A549 (cell line): Measurements from ENCODE around the gene KCNF1. TPM values are rescaled to one million over a fixed set of nuclear protein-coding genes. Genes with fewer than 3 reads are reported as not detected.

Source experiments
- ATAC-seq, 2 experiments: fragments of 200-7000 bp in 1 of 2; fragments of >200 bp in 1 of 2; cut with Nextera tagmentation in 1 of 2; cut with Tn5 transposase in 1 of 2; 3 replicates each; pipeline versions ENCODE4 v1.8.0 to v1.9.1; 2018 to 2020; ENCODE audit warnings: mild to moderate bottlenecking in 1 of 2, moderate library complexity in 1 of 2
- CTCF ChIA-PET: fragments of 300-600 bp; sonication (Branson Sonifier 250); formaldehyde crosslinking; extraction: SDS; loops from one replicate; lab custom pipeline; 2021; ENCODE audit warnings: antibody characterized with exemption, inconsistent platforms; lab: Yijun Ruan, JAX
- POLR2A ChIA-PET: fragments of 350-600 bp; formaldehyde crosslinking; extraction: SDS; loops from one replicate; lab custom pipeline; 2021; ENCODE audit warnings: antibody characterized with exemption, inconsistent platforms; lab: Yijun Ruan, JAX
- DNase-seq, 2 experiments: peaks; one replicate each; pipeline versions ENCODE4 v3.0.0 to v3.0.0-alpha.2; 2011 to 2016; ENCODE audit warnings: low read depth in 1 of 2, low spot score in 1 of 2
- FAIRE-seq: peaks from 2 replicates; lab custom pipeline; 2011; peaks lifted over from hg19 to GRCh38; lab: Jason Lieb, UNC
- H3K27ac ChIP-seq, 2 experiments: fragments of >200 bp; sonication (Bioruptor Twin); formaldehyde crosslinking; 3 replicates each; pipeline ENCODE4 v1.5.1; 2016 to 2017
- H3K4me1 ChIP-seq: fragments of >200 bp; sonication (Bioruptor Twin); formaldehyde crosslinking; 3 replicates; pipeline ENCODE4 v1.6.1; 2016
- H3K4me2 ChIP-seq: fragments of >200 bp; sonication (Bioruptor Twin); formaldehyde crosslinking; 3 replicates; pipeline ENCODE4 v1.6.1; 2016
- H3K4me3 ChIP-seq: fragments of >200 bp; sonication (Bioruptor Twin); formaldehyde crosslinking; 3 replicates; pipeline ENCODE4 v1.5.1; 2016
- H3K9me3 ChIP-seq: fragments of >200 bp; sonication (Bioruptor Twin); formaldehyde crosslinking; 3 replicates; pipeline ENCODE4 v1.6.1; 2016
- EP300 ChIP-seq, 2 experiments: fragments of >200 bp; sonication (Bioruptor Twin); formaldehyde crosslinking; IDR thresholded peaks; 2 replicates in 1 of 2; 3 replicates in 1 of 2; pipeline ENCODE4 v1.6.1; 2016 to 2017
- FOSB ChIP-seq: fragments of 250-450 bp; sonication (Bioruptor Pico); IDR thresholded peaks from 2 replicates; pipeline ENCODE4 v1.5.0; 2020; ENCODE audit warnings: mild to moderate bottlenecking, moderate library complexity
- FOXS1 ChIP-seq: fragments of 250-450 bp; sonication (Bioruptor Pico); IDR thresholded peaks from 2 replicates; pipeline ENCODE4 v1.5.0; 2020; ENCODE audit warnings: mild to moderate bottlenecking, moderate library complexity
- HOXB5 ChIP-seq: fragments of 250-450 bp; sonication (Bioruptor Pico); IDR thresholded peaks from 2 replicates; pipeline ENCODE4 v1.5.0; 2020; ENCODE audit warnings: mild to moderate bottlenecking, moderate library complexity
- JUN ChIP-seq, 2 experiments: fragments of >200 bp; sonication (Bioruptor Twin); formaldehyde crosslinking; IDR thresholded peaks; 2 replicates in 1 of 2; 3 replicates in 1 of 2; pipeline ENCODE4 v1.6.1; 2016 to 2017
- MAFK ChIP-seq: fragments of 450-650 bp; IDR thresholded peaks from 2 replicates; pipeline ENCODE4 v1.6.1; 2014; ENCODE audit not compliant: partially characterized antibody
- NR3C1 ChIP-seq: fragments of >200 bp; sonication (Bioruptor Twin); formaldehyde crosslinking; IDR thresholded peaks from 3 replicates; pipeline ENCODE4 v1.6.1; 2017
- PHF8 ChIP-seq: fragments of 200-600 bp; sonication (generic); IDR thresholded peaks from 2 replicates; pipeline ENCODE4 v1.6.1; 2016; ENCODE audit warnings: low read depth, mild to moderate bottlenecking, antibody characterized with exemption, moderate library complexity, borderline replicate concordance
- RAD21 ChIP-seq, 2 experiments: fragments of >200 bp in 1 of 2; sonication (Bioruptor Twin) in 1 of 2; formaldehyde crosslinking in 1 of 2; IDR thresholded peaks in 1 of 2; conservative IDR thresholded peaks in 1 of 2; 2 replicates in 1 of 2; 3 replicates in 1 of 2; pipeline ENCODE4 v1.6.1; 2012 to 2018; ENCODE audit warnings: inconsistent platforms in 1 of 2
- RCOR1 ChIP-seq: fragments of 150-350 bp; IDR thresholded peaks from 2 replicates; pipeline ENCODE4 v1.6.1; 2014; ENCODE audit warnings: antibody characterized with exemption, low read length, low read depth
- RFX5 ChIP-seq: fragments of 450-650 bp; IDR thresholded peaks from 2 replicates; pipeline ENCODE4 v1.7.1; 2014; ENCODE audit warnings: antibody characterized with exemption, mild to moderate bottlenecking, moderate library complexity
- SMC3 ChIP-seq: fragments of >200 bp; sonication (Bioruptor Twin); formaldehyde crosslinking; IDR thresholded peaks from 3 replicates; pipeline ENCODE4 v1.6.1; 2018; ENCODE audit warnings: inconsistent platforms
- TFCP2L1 ChIP-seq: fragments of 250-450 bp; sonication (Bioruptor Pico); IDR thresholded peaks from 2 replicates; pipeline ENCODE4 v1.5.0; 2021; ENCODE audit warnings: mild to moderate bottlenecking
- TP53 ChIP-seq: fragments of 250-450 bp; sonication (Bioruptor Pico); IDR thresholded peaks from 2 replicates; pipeline ENCODE4 v1.5.0; 2021; ENCODE audit warnings: mild to moderate bottlenecking, moderate library complexity
- ZNF302 ChIP-seq: fragments of 250-450 bp; sonication (Bioruptor Pico); IDR thresholded peaks from 2 replicates; pipeline ENCODE4 v1.9.0; 2021; ENCODE audit warnings: inconsistent platforms, mild to moderate bottlenecking, moderate library complexity
- WGBS: methylation state at CpG from one replicate; pipeline ENCODE4 v1.1.6; 2017; ENCODE audit errors: missing lambda C conversion rate; 5-methylcytosine and 5-hydroxymethylcytosine counted together
- polyA plus RNA-seq, 4 experiments: library from polyadenylated mRNA; depleted of rRNA in 3 of 4; stranded (reverse); fragments of >200 nt; fragmentation: RNase III in 1 of 4; extraction: RNeasy Plus Mini Kit Qiagen cat#74134 plus additional on column Dnase treatment in 1 of 4; gene quantifications; 2 replicates in 3 of 4; 3 replicates in 1 of 4; pipeline ENCODE4 v1.2.3, GENCODE V29; 2011 to 2017
- TF ChIP-seq, protein P1 (sequence below): fragments of 200-600 bp; sonication (generic); IDR thresholded peaks from 2 replicates; pipeline ENCODE4 v1.6.1; 2016; ENCODE audit warnings: antibody characterized with exemption, mild to moderate bottlenecking, moderate library complexity
- TF ChIP-seq, protein P2 (sequence below): fragments of >200 bp; sonication (Bioruptor Twin); formaldehyde crosslinking; IDR thresholded peaks from 3 replicates; pipeline ENCODE4 v1.5.1; 2016

The KCNF1 gene
- polyA plus RNA-seq, 2 of the 4 experiments (the other 2 are of a cell fraction) = 3.7 to 4.4 TPM

DNA sequence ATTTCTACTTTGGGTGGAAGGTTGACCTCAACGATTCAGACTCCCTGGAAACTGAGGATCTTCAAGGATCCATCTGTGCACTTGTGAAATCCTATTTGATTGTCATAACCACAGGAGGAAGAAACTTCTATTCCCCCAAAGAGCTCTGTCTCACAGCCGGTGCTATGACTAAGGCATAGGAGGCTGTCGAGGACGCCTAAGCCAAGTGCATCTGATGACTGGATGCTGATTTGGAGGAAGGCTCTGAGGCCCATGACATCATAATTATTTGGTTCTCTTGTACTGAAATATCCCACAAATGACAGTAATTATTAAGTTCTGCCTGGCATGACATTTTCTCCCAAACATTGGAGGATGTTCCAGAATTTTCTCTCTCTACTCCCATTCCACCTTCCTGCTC lies 13.8 kb upstream of the KCNF1 start (continued):
- TF ChIP-seq, protein P1, sequence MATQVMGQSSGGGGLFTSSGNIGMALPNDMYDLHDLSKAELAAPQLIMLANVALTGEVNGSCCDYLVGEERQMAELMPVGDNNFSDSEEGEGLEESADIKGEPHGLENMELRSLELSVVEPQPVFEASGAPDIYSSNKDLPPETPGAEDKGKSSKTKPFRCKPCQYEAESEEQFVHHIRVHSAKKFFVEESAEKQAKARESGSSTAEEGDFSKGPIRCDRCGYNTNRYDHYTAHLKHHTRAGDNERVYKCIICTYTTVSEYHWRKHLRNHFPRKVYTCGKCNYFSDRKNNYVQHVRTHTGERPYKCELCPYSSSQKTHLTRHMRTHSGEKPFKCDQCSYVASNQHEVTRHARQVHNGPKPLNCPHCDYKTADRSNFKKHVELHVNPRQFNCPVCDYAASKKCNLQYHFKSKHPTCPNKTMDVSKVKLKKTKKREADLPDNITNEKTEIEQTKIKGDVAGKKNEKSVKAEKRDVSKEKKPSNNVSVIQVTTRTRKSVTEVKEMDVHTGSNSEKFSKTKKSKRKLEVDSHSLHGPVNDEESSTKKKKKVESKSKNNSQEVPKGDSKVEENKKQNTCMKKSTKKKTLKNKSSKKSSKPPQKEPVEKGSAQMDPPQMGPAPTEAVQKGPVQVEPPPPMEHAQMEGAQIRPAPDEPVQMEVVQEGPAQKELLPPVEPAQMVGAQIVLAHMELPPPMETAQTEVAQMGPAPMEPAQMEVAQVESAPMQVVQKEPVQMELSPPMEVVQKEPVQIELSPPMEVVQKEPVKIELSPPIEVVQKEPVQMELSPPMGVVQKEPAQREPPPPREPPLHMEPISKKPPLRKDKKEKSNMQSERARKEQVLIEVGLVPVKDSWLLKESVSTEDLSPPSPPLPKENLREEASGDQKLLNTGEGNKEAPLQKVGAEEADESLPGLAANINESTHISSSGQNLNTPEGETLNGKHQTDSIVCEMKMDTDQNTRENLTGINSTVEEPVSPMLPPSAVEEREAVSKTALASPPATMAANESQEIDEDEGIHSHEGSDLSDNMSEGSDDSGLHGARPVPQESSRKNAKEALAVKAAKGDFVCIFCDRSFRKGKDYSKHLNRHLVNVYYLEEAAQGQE = no peak
- TF ChIP-seq RCOR1 (no peak), FOXS1 (CRISPR knock-in tag) (no peak), TFCP2L1 (no peak), EP300 (IDR thresholded peaks at IDR 0.05) (no peak), ZNF302 (no peak)

DNA sequence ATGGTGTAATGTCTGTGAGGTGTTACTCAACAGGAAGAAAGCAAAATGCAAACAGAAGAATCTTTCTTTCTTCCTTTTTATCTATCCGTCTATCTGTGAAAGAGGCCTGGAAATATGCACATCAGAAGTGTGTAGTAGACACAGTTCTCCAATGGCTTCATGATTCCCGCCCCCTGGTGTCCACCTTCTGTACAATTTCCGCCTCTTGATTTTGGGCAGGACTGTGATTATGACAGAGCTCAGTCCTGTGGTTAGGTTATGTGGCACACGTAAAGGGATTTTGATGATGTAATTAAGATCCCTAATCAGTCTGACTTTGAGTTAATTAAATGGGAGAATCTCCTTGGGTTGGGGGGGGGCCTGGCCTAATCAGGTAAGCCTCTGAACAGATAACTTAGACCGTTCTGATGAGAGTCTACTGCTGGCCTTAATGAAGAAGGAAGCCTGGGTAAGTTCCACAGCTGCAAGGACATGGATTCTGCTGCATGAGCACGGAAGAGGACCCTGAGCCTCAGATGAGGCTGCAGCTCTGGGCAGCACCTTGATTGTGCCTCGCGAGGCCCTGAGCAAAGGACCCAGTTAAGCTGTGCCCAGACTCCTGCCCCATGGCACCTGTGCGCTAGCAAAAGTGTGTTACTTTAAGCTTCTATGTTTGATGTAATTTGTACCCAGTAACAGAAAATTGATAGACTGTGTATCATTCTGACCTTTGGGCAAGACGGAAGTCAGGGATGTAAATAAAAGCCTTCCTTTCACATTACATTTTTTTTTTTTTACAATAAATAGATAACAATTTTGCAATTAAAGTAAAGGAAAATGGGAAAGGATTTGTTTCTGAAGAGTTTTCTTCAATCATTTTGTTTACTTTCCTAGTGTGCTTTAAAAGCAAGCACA lies 11.3 kb upstream of the KCNF1 start:
- ATAC-seq (peak; percentile 79 to 92), FAIRE-seq (peak; percentile 13), DNase-seq (peak; percentile 61 to 75)
- POLR2A ChIA-PET = no interaction called here
- H3K9me3 ChIP-seq = no peaks in the 10 kb centered on the region
- peak overlapping the region; percentile 63 for H3K4me2 ChIP-seq
- 77% methylated on average over 10 of the region's 10 CpGs for WGBS
- peaks cover 22% of the 10 kb centered on the region for H3K4me1 ChIP-seq
- CTCF ChIA-PET = interaction anchor here (0.6 to 7.0 kb wide), 17 partner anchors 11 to 232 kb away, joined by 3 to 51 read pairs (median 3); partner anchors contain the start of genes KCNF1 and PDIA6
- no peak overlapping the region for H3K4me3 ChIP-seq
- peak overlapping the region; percentile 48 to 51; a peak in 5 of 6 replicates for H3K27ac ChIP-seq
- no peak for TF ChIP-seq TP53 (CRISPR knock-in tag)
- TF ChIP-seq, protein P2, sequence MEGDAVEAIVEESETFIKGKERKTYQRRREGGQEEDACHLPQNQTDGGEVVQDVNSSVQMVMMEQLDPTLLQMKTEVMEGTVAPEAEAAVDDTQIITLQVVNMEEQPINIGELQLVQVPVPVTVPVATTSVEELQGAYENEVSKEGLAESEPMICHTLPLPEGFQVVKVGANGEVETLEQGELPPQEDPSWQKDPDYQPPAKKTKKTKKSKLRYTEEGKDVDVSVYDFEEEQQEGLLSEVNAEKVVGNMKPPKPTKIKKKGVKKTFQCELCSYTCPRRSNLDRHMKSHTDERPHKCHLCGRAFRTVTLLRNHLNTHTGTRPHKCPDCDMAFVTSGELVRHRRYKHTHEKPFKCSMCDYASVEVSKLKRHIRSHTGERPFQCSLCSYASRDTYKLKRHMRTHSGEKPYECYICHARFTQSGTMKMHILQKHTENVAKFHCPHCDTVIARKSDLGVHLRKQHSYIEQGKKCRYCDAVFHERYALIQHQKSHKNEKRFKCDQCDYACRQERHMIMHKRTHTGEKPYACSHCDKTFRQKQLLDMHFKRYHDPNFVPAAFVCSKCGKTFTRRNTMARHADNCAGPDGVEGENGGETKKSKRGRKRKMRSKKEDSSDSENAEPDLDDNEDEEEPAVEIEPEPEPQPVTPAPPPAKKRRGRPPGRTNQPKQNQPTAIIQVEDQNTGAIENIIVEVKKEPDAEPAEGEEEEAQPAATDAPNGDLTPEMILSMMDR = peak; percentile 42
- no peak for TF ChIP-seq RFX5
- peak; percentile 23 to 48; a peak in 3 of 5 replicates for TF ChIP-seq RAD21 (conservative IDR thresholded peaks at IDR 0.05 in 1 of 2, IDR thresholded peaks at IDR 0.05 in 1 of 2)
- no peak for TF ChIP-seq JUN (IDR thresholded peaks at IDR 0.05)
- TF ChIP-seq SMC3 = peak; percentile 36; the same call in 1 of the 3 replicates
- TF ChIP-seq HOXB5 (CRISPR knock-in tag) = no peak
- no peak for TF ChIP-seq FOSB
- no peak for TF ChIP-seq NR3C1
- no peak for TF ChIP-seq MAFK
- TF ChIP-seq PHF8 = no peak
- TF ChIP-seq, all 56 proteins: peak for 3
